T-helper 1 cell treated with Interleukin-12 subunit alpha and Interleukin-12 subunit beta and Interleukin-4 antibody, amounts not matched to agents 30 μg/mL and 1 μg/mL, for 36 hours (primary cell): Measurements from ENCODE around the gene LCN15.

Experiments
- H3K27ac Mint-ChIP-seq: one replicate; pipeline ENCODE4 v1.8.0; 2021; ENCODE audit warnings: mild to moderate bottlenecking, mixed read lengths
- H3K27me3 Mint-ChIP-seq: one replicate; pipeline ENCODE4 v1.8.0; 2021; ENCODE audit warnings: low read depth, mixed read lengths
- H3K36me3 Mint-ChIP-seq: one replicate; pipeline ENCODE4 v1.8.0; 2021; ENCODE audit warnings: low read depth, mixed read lengths
- H3K4me1 Mint-ChIP-seq: one replicate; pipeline ENCODE4 v1.8.0; 2021; ENCODE audit warnings: low read depth, mixed read lengths
- H3K4me3 Mint-ChIP-seq: one replicate; pipeline ENCODE4 v1.8.0; 2021; ENCODE audit warnings: mild to moderate bottlenecking, moderate library complexity, mixed read lengths
- H3K9me3 Mint-ChIP-seq: one replicate; pipeline ENCODE4 v1.8.0; 2021; ENCODE audit warnings: mixed read lengths

The LCN15 gene

GRCh38 chr9:136735812-136736480, 28.4 kb downstream of the LCN15 start:
- Mint-ChIP-seq H3K27ac (no peak overlapping the region), H3K36me3 (no peaks in the 10 kb centered on the region), H3K4me3 (no peak overlapping the region), H3K27me3 (no peaks in the 10 kb centered on the region), H3K9me3 (no peaks in the 10 kb centered on the region), H3K4me1 (no peaks in the 10 kb centered on the region)

DNA sequence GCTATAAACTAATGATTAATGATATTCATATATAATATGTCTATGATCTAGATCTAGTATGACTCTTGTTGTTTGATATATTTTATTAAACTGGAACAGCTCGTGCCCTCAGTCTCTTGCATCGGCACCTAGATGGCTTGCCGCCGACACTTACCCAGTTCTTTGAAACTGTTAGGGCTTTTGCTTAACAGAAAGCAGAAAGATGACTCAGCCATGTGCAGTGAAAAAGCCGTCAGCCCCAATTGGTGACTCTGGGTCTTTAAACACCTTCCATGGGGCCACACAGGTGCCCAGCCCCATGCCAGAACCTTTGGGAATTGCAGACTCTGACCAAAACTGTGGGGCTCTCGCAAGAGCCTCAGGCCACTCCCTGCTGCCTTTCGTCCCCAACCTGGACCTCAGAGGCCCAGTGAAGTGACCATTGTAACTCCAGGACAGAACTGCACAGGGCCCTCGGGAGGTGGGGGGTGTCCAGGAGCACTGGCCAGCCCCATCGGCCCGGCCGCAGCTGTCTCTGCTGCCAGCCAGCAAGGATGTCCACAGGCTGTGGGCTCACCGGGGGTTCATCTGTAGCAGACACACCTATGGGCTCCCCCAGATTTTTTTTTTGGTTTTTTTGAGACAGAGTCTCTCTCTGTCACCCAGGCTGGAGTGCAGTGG, 29.4 kb downstream of the LCN15 start:
- Mint-ChIP-seq H3K4me1 (no peaks in the 10 kb centered on the region), H3K36me3 (no peaks in the 10 kb centered on the region), H3K4me3 (no peak overlapping the region), H3K27me3 (no peaks in the 10 kb centered on the region), H3K27ac (no peak overlapping the region), H3K9me3 (no peaks in the 10 kb centered on the region)

GRCh38 chr9:136733611-136734010, 30.7 kb downstream of the LCN15 start:
- Mint-ChIP-seq H3K9me3 (no peaks in the 10 kb centered on the region), H3K4me3 (no peak overlapping the region), H3K36me3 (no peaks in the 10 kb centered on the region), H3K27ac (no peak overlapping the region), H3K4me1 (no peaks in the 10 kb centered on the region), H3K27me3 (no peaks in the 10 kb centered on the region)

- no peak overlapping the region for H3K4me3 Mint-ChIP-seq
- H3K9me3 Mint-ChIP-seq = no peaks in the 10 kb centered on the region
- no peaks in the 10 kb centered on the region for H3K36me3 Mint-ChIP-seq
- no peaks in the 10 kb centered on the region for H3K27me3 Mint-ChIP-seq
- no peak overlapping the region for H3K27ac Mint-ChIP-seq
- H3K4me1 Mint-ChIP-seq = no peaks in the 10 kb centered on the region
These were observed 31.7 kb downstream of the LCN15 start for GRCh38 chr9:136732444-136733178.

DNA sequence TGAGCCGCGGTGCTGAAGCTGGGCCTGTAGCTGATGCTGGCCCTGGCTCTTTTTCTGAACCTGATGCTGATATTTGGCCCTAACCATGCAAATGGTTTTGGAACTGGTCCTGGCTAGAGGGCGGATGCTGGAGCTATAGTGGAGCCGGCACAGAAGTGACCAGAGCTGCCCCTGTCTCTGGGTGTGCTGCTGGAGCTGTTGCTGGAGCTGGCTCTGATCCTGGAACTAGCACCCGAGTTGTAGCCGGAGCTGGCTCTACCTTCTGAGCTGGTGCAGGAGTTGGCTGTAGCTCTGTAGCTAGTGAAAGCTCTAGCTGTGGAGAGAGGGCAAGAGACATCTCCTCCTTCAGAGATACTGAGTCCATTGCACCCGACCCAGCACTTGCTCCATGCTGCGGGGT, 34.4 kb downstream of the LCN15 start:
- H3K4me3 Mint-ChIP-seq = no peak overlapping the region
- peaks cover 11% of the 10 kb centered on the region for H3K4me1 Mint-ChIP-seq
- H3K27ac Mint-ChIP-seq = no peak overlapping the region

DNA sequence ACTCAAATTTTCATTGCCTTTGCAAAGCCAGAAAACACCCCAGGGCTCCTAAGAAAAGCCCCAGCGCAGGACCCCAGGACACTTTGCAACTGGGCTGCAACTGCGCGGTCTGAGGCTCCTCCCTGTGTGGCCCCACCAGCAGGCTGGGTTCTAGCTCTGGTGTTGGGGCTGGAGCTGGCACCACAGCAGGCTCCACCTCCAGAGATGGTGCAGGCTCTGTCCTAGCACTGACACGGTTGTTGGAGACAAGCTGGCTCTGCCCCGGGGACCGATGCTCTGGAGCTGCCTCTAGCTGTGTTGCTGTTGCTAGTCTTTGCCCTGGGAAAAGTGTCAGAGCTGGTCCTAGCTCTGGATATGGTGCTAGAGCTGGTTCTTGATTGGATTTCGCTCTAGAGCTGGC, 35.2 kb downstream of the LCN15 start:
- H3K36me3 Mint-ChIP-seq = peaks cover 18% of the 10 kb centered on the region
- H3K4me1 Mint-ChIP-seq = peaks cover 14% of the 10 kb centered on the region
- no peak overlapping the region for H3K27ac Mint-ChIP-seq

More for the DNA sequence above, 34.4 kb downstream of the LCN15 start:
- Mint-ChIP-seq H3K9me3 (no peaks in the 10 kb centered on the region), H3K27me3 (no peaks in the 10 kb centered on the region), H3K36me3 (peaks cover 13% of the 10 kb centered on the region)

GRCh38 chr9:136728548-136729123, 35.7 kb downstream of the LCN15 start:
- Mint-ChIP-seq H3K36me3 (peaks cover 23% of the 10 kb centered on the region), H3K4me1 (peaks cover 15% of the 10 kb centered on the region), H3K9me3 (no peaks in the 10 kb centered on the region), H3K27me3 (no peaks in the 10 kb centered on the region), H3K27ac (no peak overlapping the region), H3K4me3 (peak overlapping the region; percentile 34)

More for the DNA sequence above, 35.2 kb downstream of the LCN15 start:
- Mint-ChIP-seq H3K27me3 (no peaks in the 10 kb centered on the region), H3K9me3 (no peaks in the 10 kb centered on the region), H3K4me3 (peak overlapping the region; percentile 37)

GRCh38 chr9:136728080-136728547, 36.2 kb downstream of the LCN15 start:
- Mint-ChIP-seq H3K36me3 (peaks cover 25% of the 10 kb centered on the region), H3K9me3 (no peaks in the 10 kb centered on the region), H3K27me3 (no peaks in the 10 kb centered on the region), H3K4me1 (peaks cover 15% of the 10 kb centered on the region), H3K4me3 (peak overlapping the region; percentile 57), H3K27ac (no peak overlapping the region)

DNA sequence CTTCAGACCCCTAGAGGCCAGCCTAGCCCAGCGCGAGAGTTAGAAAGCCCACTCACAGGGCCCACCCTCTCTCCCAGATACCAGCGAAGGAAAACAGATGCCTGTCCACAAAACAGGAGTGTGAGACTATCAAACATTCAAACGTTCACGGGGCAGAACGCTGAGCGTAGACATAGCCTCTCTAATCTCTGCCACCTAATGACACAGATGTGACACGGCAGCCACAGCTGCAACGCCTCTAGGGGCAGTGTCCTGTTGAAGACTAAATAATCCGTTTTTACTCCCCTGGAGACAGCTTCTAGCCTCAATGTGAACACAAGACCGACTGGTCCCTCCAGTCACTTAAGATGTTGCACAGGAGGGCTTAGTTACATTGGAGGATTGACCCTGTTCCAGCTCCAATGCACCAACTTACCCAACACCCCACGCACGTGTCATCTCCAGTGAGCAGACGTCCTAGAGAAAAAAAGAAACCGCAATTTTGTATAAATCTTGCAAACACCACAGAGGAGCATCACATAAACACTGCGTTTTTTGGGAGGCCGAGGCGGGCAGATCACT, 37.6 kb downstream of the LCN15 start:
- Mint-ChIP-seq H3K4me3 (peak overlapping the region; percentile 97), H3K9me3 (no peaks in the 10 kb centered on the region), H3K27ac (peak overlapping the region; percentile 97), H3K27me3 (no peaks in the 10 kb centered on the region), H3K36me3 (peaks cover 25% of the 10 kb centered on the region), H3K4me1 (peaks cover 15% of the 10 kb centered on the region)

DNA sequence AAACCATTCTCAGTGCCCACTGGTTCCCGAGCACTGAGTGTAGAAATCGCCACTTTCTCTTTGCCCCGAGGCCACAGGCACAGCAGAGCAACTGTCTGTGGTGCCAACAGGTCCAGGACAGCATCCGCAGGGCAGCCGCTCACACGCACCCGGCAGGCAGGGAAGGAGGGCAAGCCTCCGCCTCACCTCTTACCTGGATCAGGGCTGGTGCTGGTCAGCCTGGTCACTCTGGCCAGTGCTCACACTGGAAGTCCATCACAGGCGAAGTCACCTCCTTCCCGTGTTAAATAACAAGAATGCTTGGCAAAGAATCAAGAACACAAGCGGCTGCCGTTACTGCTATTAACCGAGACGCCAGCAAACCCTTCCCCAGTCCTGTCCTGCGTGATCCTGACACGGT, 38.2 kb downstream of the LCN15 start:
- Mint-ChIP-seq H3K9me3 (no peaks in the 10 kb centered on the region), H3K27ac (peak overlapping the region; percentile 97), H3K36me3 (peaks cover 27% of the 10 kb centered on the region), H3K27me3 (no peaks in the 10 kb centered on the region), H3K4me1 (peaks cover 15% of the 10 kb centered on the region), H3K4me3 (peak overlapping the region; percentile 97)

DNA sequence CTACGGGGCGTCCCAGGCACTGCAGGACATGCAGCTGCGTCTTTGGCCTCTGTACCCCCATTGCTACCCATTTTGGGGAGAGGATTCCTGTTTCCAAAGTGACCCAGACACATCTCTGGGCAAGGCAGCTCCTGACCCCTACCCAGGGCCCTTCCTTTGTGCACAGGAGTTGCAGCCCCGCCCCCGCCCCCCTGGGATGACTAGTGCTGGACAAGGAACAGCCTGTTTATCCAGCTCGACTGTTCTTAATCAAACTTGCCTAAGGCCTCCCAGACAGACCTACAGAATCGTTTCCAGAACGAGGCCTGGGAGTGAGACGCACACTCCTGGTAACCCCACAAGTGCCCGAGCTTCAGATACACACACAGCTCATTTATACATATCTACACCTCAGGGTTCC, 38.7 kb downstream of the LCN15 start:
- peaks cover 28% of the 10 kb centered on the region for H3K36me3 Mint-ChIP-seq
- no peaks in the 10 kb centered on the region for H3K9me3 Mint-ChIP-seq
- peaks cover 15% of the 10 kb centered on the region for H3K4me1 Mint-ChIP-seq
- H3K4me3 Mint-ChIP-seq = peak overlapping the region; percentile 97
- no peaks in the 10 kb centered on the region for H3K27me3 Mint-ChIP-seq
- H3K27ac Mint-ChIP-seq = no peak overlapping the region

- peaks cover 15% of the 10 kb centered on the region for H3K4me1 Mint-ChIP-seq
- H3K27me3 Mint-ChIP-seq = no peaks in the 10 kb centered on the region
- no peak overlapping the region for H3K4me3 Mint-ChIP-seq
- H3K27ac Mint-ChIP-seq = no peak overlapping the region
- H3K9me3 Mint-ChIP-seq = no peaks in the 10 kb centered on the region
- peaks cover 28% of the 10 kb centered on the region for H3K36me3 Mint-ChIP-seq
These were observed 39.5 kb downstream of the LCN15 start for GRCh38 chr9:136724772-136725171.

DNA sequence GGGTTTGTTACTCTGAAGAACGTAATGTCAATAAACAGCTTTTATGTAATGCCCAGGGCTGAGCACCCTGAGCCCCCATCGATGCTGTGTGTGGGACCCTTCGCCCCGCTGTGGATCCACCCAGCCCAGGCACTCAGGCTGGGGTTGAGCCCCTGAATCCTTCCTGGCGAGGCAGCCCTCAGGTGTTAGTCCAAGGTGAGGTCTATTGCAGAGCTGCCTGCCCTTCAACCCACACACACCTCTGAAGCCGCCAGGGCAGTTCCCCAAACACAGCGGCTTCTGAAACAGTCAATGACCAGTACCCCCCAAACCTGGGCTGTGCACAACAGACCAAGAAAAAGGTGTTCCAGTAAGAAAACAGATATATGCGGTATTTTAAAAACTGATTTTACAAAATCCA, 40.3 kb downstream of the LCN15 start:
- H3K4me3 Mint-ChIP-seq = no peak overlapping the region
- H3K4me1 Mint-ChIP-seq = peaks cover 15% of the 10 kb centered on the region
- H3K9me3 Mint-ChIP-seq = no peaks in the 10 kb centered on the region
- no peak overlapping the region for H3K27ac Mint-ChIP-seq
- no peaks in the 10 kb centered on the region for H3K27me3 Mint-ChIP-seq
- peaks cover 28% of the 10 kb centered on the region for H3K36me3 Mint-ChIP-seq

- Mint-ChIP-seq H3K9me3 (no peaks in the 10 kb centered on the region), H3K4me1 (peaks cover 15% of the 10 kb centered on the region), H3K27me3 (no peaks in the 10 kb centered on the region), H3K27ac (no peak overlapping the region), H3K4me3 (no peak overlapping the region), H3K36me3 (peaks cover 28% of the 10 kb centered on the region)
These were observed 40.8 kb downstream of the LCN15 start for GRCh38 chr9:136723362-136723976.
